GM23338 (cell line): ENCODE data around the gene SPATA9. TPM values are rescaled to one million over a fixed set of nuclear protein-coding genes. Genes with fewer than 3 reads are reported as not detected.

Experiments
- ATAC-seq: fragments of 200-7000 bp; cut with Tn5 transposase; 3 replicates; pipeline ENCODE4 v1.9.1; 2020
- DNase-seq: peaks from one replicate; pipeline ENCODE4 v3.0.0-alpha.2; 2015; ENCODE audit warnings: low spot score
- H2AFZ ChIP-seq: fragments of 200-600 bp; sonication (generic); 2 replicates; pipeline ENCODE4 v1.8.0; 2016; ENCODE audit warnings: antibody characterized with exemption, mild to moderate bottlenecking, moderate library complexity
- H3F3A ChIP-seq: fragments of 200-600 bp; sonication (generic); replicated peaks from 2 replicates; pipeline ENCODE4 v1.8.0; 2017; ENCODE audit warnings: antibody characterized with exemption, mixed run types, low read depth
- H3K27ac ChIP-seq: fragments of 200-600 bp; sonication (generic); 2 replicates; pipeline ENCODE4 v1.6.1; 2016; ENCODE audit warnings: low read depth
- H3K27me3 ChIP-seq: fragments of 200-600 bp; sonication (generic); 2 replicates; pipeline ENCODE4 v1.8.0; 2016; ENCODE audit warnings: mild to moderate bottlenecking, mixed run types, moderate library complexity; ENCODE audit not compliant: insufficient read depth
- H3K36me3 ChIP-seq: fragments of 200-600 bp; sonication (generic); 2 replicates; pipeline ENCODE4 v1.8.0; 2016; ENCODE audit warnings: mild to moderate bottlenecking; ENCODE audit not compliant: insufficient read depth
- H3K4me1 ChIP-seq: fragments of 200-600 bp; sonication (generic); 2 replicates; pipeline ENCODE4 v1.8.0; 2016; ENCODE audit warnings: mild to moderate bottlenecking, moderate library complexity; ENCODE audit not compliant: insufficient read depth
- H3K4me2 ChIP-seq: fragments of 200-600 bp; sonication (generic); 2 replicates; pipeline ENCODE4 v1.7.1; 2017; ENCODE audit warnings: mixed run types
- H3K4me3 ChIP-seq: fragments of 200-600 bp; sonication (generic); 2 replicates; pipeline ENCODE4 v1.6.1; 2016; ENCODE audit warnings: mixed run types
- H3K79me2 ChIP-seq: fragments of 200-600 bp; sonication (generic); replicated peaks from 2 replicates; pipeline ENCODE4 v1.8.0; 2017; ENCODE audit warnings: mild to moderate bottlenecking; ENCODE audit not compliant: insufficient read depth
- H3K9me2 ChIP-seq: fragments of 200-600 bp; sonication (generic); 2 replicates; pipeline ENCODE4 v1.8.0; 2017; ENCODE audit not compliant: insufficient read depth
- H4K20me1 ChIP-seq: fragments of 200-600 bp; sonication (generic); replicated peaks from 2 replicates; pipeline ENCODE4 v1.8.0; 2017; ENCODE audit warnings: mild to moderate bottlenecking; ENCODE audit not compliant: insufficient read depth
- H3K27ac Mint-ChIP-seq: 2 replicates; pipeline ENCODE4 v1.8.0; 2020; ENCODE audit warnings: inconsistent platforms, mild to moderate bottlenecking, moderate library complexity, mixed read lengths
- H3K27me3 Mint-ChIP-seq: 3 replicates; pipeline ENCODE4 v1.8.0; 2022; ENCODE audit warnings: low read depth, mild to moderate bottlenecking, moderate library complexity, mixed read lengths, inconsistent platforms; ENCODE audit not compliant: insufficient read depth, poor library complexity
- H3K36me3 Mint-ChIP-seq: 3 replicates; pipeline ENCODE4 v1.8.0; 2021; ENCODE audit warnings: low read depth, mild to moderate bottlenecking, inconsistent platforms, moderate library complexity, mixed read lengths
- H3K4me1 Mint-ChIP-seq: 3 replicates; pipeline ENCODE4 v1.8.0; 2020; ENCODE audit warnings: mild to moderate bottlenecking, inconsistent platforms, mixed read lengths
- H3K4me3 Mint-ChIP-seq: 3 replicates; pipeline ENCODE4 v1.8.0; 2021; ENCODE audit warnings: moderate library complexity, mild to moderate bottlenecking, inconsistent platforms, mixed read lengths
- H3K9me3 Mint-ChIP-seq: 3 replicates; pipeline ENCODE4 v1.8.0; 2020; ENCODE audit warnings: moderate library complexity, mild to moderate bottlenecking, inconsistent platforms, mixed read lengths
- CREB1 ChIP-seq: fragments of 250-450 bp; sonication (Bioruptor Pico); IDR thresholded peaks from 2 replicates; pipeline ENCODE4 v1.5.0; 2020; ENCODE audit warnings: low read depth, mild to moderate bottlenecking, moderate library complexity
- CTCF ChIP-seq, 2 experiments: fragments of 200-600 bp in 1 of 2; sonication (generic) in 1 of 2; conservative IDR thresholded peaks; 2 replicates each; pipeline versions ENCODE4 v1.5.1 to v1.6.1; 2016 to 2017; ENCODE audit warnings: antibody characterized with exemption in 2 of 2, low read depth in 2 of 2, mild to moderate bottlenecking in 2 of 2, moderate library complexity in 1 of 2
- ETS1 ChIP-seq: IDR thresholded peaks from 2 replicates; pipeline ENCODE4 v1.6.1; 2016; ENCODE audit warnings: antibody characterized with exemption
- EZH2 ChIP-seq: fragments of 200-600 bp; sonication (generic); IDR thresholded peaks from one replicate; pipeline ENCODE4 v1.8.0; 2017; ENCODE audit warnings: antibody characterized with exemption, mild to moderate bottlenecking, low read depth; ENCODE audit not compliant: unreplicated experiment
- EZH2phosphoT487 ChIP-seq: fragments of 200-600 bp; sonication (generic); IDR thresholded peaks from one replicate; pipeline ENCODE4 v1.8.1; 2018; ENCODE audit warnings: antibody characterized with exemption; ENCODE audit not compliant: unreplicated experiment
- JUNB ChIP-seq: IDR thresholded peaks from one replicate; pipeline ENCODE4 v1.6.1; 2016; ENCODE audit warnings: antibody characterized with exemption; ENCODE audit not compliant: unreplicated experiment
- NANOG ChIP-seq: IDR thresholded peaks from 2 replicates; pipeline ENCODE4 v1.6.1; 2016; ENCODE audit warnings: antibody characterized with exemption, borderline replicate concordance
- POLR2AphosphoS5 ChIP-seq: IDR thresholded peaks from 2 replicates; pipeline ENCODE4 v1.6.1; 2016; ENCODE audit warnings: antibody characterized with exemption, low read depth
- REST ChIP-seq: IDR thresholded peaks from one replicate; pipeline ENCODE4 v1.6.1; 2018; ENCODE audit warnings: antibody characterized with exemption; ENCODE audit not compliant: unreplicated experiment
- STAT1 ChIP-seq: IDR thresholded peaks from one replicate; pipeline ENCODE4 v1.6.1; 2016; ENCODE audit warnings: antibody characterized with exemption; ENCODE audit not compliant: unreplicated experiment
- ZNF331 ChIP-seq: fragments of 250-450 bp; sonication (Bioruptor Pico); IDR thresholded peaks from 2 replicates; pipeline ENCODE4 v1.5.0; 2020; ENCODE audit warnings: low read depth, mild to moderate bottlenecking, moderate library complexity
- ZNF462 ChIP-seq: fragments of 250-450 bp; sonication (Bioruptor Pico); IDR thresholded peaks from 2 replicates; pipeline ENCODE4 v1.5.0; 2020; ENCODE audit warnings: mild to moderate bottlenecking, moderate library complexity
- polyA plus RNA-seq: library from polyadenylated mRNA; unstranded; fragments of >200 nt; fragmentation: Nextera tagmentation; extraction: Ambion mirVana; gene quantifications from 2 replicates; pipeline ENCODE4 v1.2.1, GENCODE V29; 2016
- total RNA-seq: library from RNA; depleted of rRNA; stranded (reverse); fragments of >200 nt; shearing (Covaris generic); gene quantifications from 2 replicates; pipeline ENCODE4 v1.2.3, GENCODE V29; 2014

The SPATA9 gene
- total and polyA plus RNA-seq, 2 experiments from 2014 or later = not detected

- Mint-ChIP-seq H3K36me3 (no peaks in the 10 kb centered on the region), H3K27ac (no peak overlapping the region), H3K4me3 (no peak overlapping the region), H3K27me3 (peaks cover 15% of the 10 kb centered on the region), H3K9me3 (no peaks in the 10 kb centered on the region), H3K4me1 (peaks cover 63% of the 10 kb centered on the region)
- peaks cover 36% of the 10 kb centered on the region for H3K4me1 ChIP-seq
- H3K27ac ChIP-seq = no peak overlapping the region
- H3K79me2 ChIP-seq = no peaks in the 10 kb centered on the region
- no peaks in the 10 kb centered on the region for H3F3A ChIP-seq
- H3K9me2 ChIP-seq = no peaks in the 10 kb centered on the region
- H3K4me2 ChIP-seq = 0 out of 2 replicates have a peak overlapping the region, but pooled peaks have one; percentile 24
- DNase-seq (no peak), ATAC-seq (no peak)
- peaks cover 42% of the 10 kb centered on the region for H3K27me3 ChIP-seq
- TF ChIP-seq CTCF (conservative IDR thresholded peaks at IDR 0.05; ENCODE audit: low read depth in 2 of 2) (no peak), ZNF331 (CRISPR knock-in tag) (no peak), ZNF462 (CRISPR knock-in tag) (no peak), NANOG (no peak), STAT1 (no peak), CREB1 (CRISPR knock-in tag) (no peak), ETS1 (no peak), EZH2phosphoT487 (no peak), POLR2AphosphoS5 (no peak), JUNB (no peak), EZH2 (no peak), REST (no peak)
- H3K36me3 ChIP-seq = no peaks in the 10 kb centered on the region
- H2AFZ ChIP-seq = no peak overlapping the region
- no peaks in the 10 kb centered on the region for H4K20me1 ChIP-seq
- H3K4me3 ChIP-seq = no peak overlapping the region
Observed at GRCh38 chr5:95726811-95727763, 44.3 kb upstream of the SPATA9 start.
